HepG2 (cell line): ENCODE results near the gene BCAP29. TPM values are rescaled to one million over a fixed set of nuclear protein-coding genes. Genes with fewer than 3 reads are reported as not detected.

Experiments
- ASH2L ChIP-seq: fragments of 300-600, 200-600 bp; sonication (generic); IDR thresholded peaks from 2 replicates; pipeline ENCODE4 v1.7.0; 2017; ENCODE audit warnings: low read depth, mild to moderate bottlenecking, moderate library complexity, mixed read lengths, low read length; ENCODE audit not compliant: insufficient read length
- CREB1 ChIP-seq, 2 experiments: fragments of 450-650 bp in 1 of 2; IDR thresholded peaks; 2 replicates each; pipeline ENCODE4 v1.6.1; 2016 to 2017; ENCODE audit warnings: control low read depth in 1 of 2, mild to moderate bottlenecking in 1 of 2, missing compliant biosample characterization in 1 of 2, missing genetic modification characterization in 1 of 2
- CREM ChIP-seq, 2 experiments: sonication (generic) in 1 of 2; formaldehyde crosslinking in 1 of 2; IDR thresholded peaks; 2 replicates each; pipeline versions ENCODE4 v1.4.0 to v1.6.1; 2016 to 2020; ENCODE audit warnings: antibody characterized with exemption in 1 of 2, mild to moderate bottlenecking in 1 of 2, missing genetic modification reagents in 1 of 2
- DMAP1 ChIP-seq: IDR thresholded peaks from 2 replicates; pipeline ENCODE4 v1.6.1; 2016
- ELK4 ChIP-seq: sonication (generic); formaldehyde crosslinking; IDR thresholded peaks from 2 replicates; pipeline ENCODE4 v1.9.0; 2021; ENCODE audit warnings: missing genetic modification reagents, borderline replicate concordance
- GATAD1 ChIP-seq: IDR thresholded peaks from 2 replicates; pipeline ENCODE4 v1.6.1; 2016; ENCODE audit warnings: missing genetic modification reagents, missing compliant biosample characterization
- MED8 ChIP-seq: sonication (generic); formaldehyde crosslinking; IDR thresholded peaks from 2 replicates; pipeline ENCODE4 v1.8.1; 2023; ENCODE audit warnings: mild to moderate bottlenecking, missing genetic modification reagents; ENCODE audit not compliant: insufficient replicate concordance
- PHB2 ChIP-seq: fragments of 450-650 bp; IDR thresholded peaks from 2 replicates; pipeline ENCODE4 v1.6.1; 2018; ENCODE audit not compliant: partially characterized antibody
- THYN1 ChIP-seq: sonication (generic); formaldehyde crosslinking; IDR thresholded peaks from 2 replicates; pipeline ENCODE4 v1.8.1; 2023; ENCODE audit warnings: low read depth, mild to moderate bottlenecking, moderate library complexity, missing genetic modification reagents, borderline replicate concordance
- UBTF ChIP-seq: sonication (generic); formaldehyde crosslinking; IDR thresholded peaks from 2 replicates; pipeline ENCODE4 v1.4.0; 2020; ENCODE audit warnings: mild to moderate bottlenecking, missing genetic modification reagents
- ZFY ChIP-seq: sonication (generic); formaldehyde crosslinking; IDR thresholded peaks from 2 replicates; pipeline ENCODE4 v1.4.0; 2020; ENCODE audit warnings: missing genetic modification reagents
- ZNF138 ChIP-seq: sonication (generic); formaldehyde crosslinking; IDR thresholded peaks from 2 replicates; pipeline ENCODE4 v1.5.0; 2020; ENCODE audit warnings: mild to moderate bottlenecking, low read depth, missing genetic modification reagents
- ZNF143 ChIP-seq: sonication (generic); formaldehyde crosslinking; IDR thresholded peaks from 2 replicates; pipeline ENCODE4 v1.4.0; 2020; ENCODE audit warnings: missing genetic modification reagents
- ZNF160 ChIP-seq: sonication (generic); formaldehyde crosslinking; IDR thresholded peaks from 2 replicates; pipeline ENCODE4 v1.8.0; 2022; ENCODE audit warnings: mild to moderate bottlenecking, inconsistent platforms, missing genetic modification reagents
- ZNF275 ChIP-seq: sonication (generic); formaldehyde crosslinking; IDR thresholded peaks from 2 replicates; pipeline ENCODE4 v1.8.0; 2022; ENCODE audit warnings: missing genetic modification reagents, mild to moderate bottlenecking, inconsistent platforms, borderline replicate concordance
- ZNF747 ChIP-seq: sonication (generic); formaldehyde crosslinking; IDR thresholded peaks from 2 replicates; pipeline ENCODE4 v1.8.1; 2023; ENCODE audit warnings: missing genetic modification reagents, mild to moderate bottlenecking, borderline replicate concordance
- ZNF75D ChIP-seq: sonication (generic); formaldehyde crosslinking; IDR thresholded peaks from 2 replicates; pipeline ENCODE4 v1.8.1; 2023; ENCODE audit warnings: missing genetic modification reagents, mild to moderate bottlenecking, borderline replicate concordance
- ZNF781 ChIP-seq: sonication (generic); formaldehyde crosslinking; IDR thresholded peaks from 2 replicates; pipeline ENCODE4 v1.5.1; 2020; ENCODE audit warnings: borderline replicate concordance, mild to moderate bottlenecking, missing genetic modification reagents; ENCODE audit errors: not compliant biosample characterization
- polyA plus RNA-seq, 8 experiments: library from polyadenylated mRNA; depleted of rRNA in 3 of 8; stranded (reverse) in 7 of 8; unstranded in 1 of 8; fragments of >200 nt; fragmentation: Illumina TruSeq in 4 of 8; extraction: Trizol in 4 of 8; gene quantifications; 2 replicates each; pipeline versions ENCODE4 v1.2.1 to v1.2.3, GENCODE V29; 2011 to 2016; ENCODE audit warnings: low read depth in 4 of 8, missing spikeins in 1 of 8, mixed read lengths in 1 of 8; ENCODE audit not compliant: insufficient read depth in 1 of 8
- total RNA-seq, 5 experiments: library from RNA; depleted of rRNA; stranded (reverse); fragments of >200 nt; fragmentation: Illumina TruSeq; extraction: Trizol; gene quantifications; 2 replicates each; pipeline ENCODE4 v1.2.3, GENCODE V29; 2016; ENCODE audit warnings: low read depth in 1 of 5
- TF ChIP-seq, protein P1 (sequence below): IDR thresholded peaks from 2 replicates; pipeline ENCODE4 v1.6.1; 2016
- TF ChIP-seq, protein P2 (sequence below): sonication (generic); formaldehyde crosslinking; IDR thresholded peaks from 2 replicates; pipeline ENCODE4 v1.5.1; 2020; ENCODE audit warnings: missing genetic modification reagents, mild to moderate bottlenecking, borderline replicate concordance

Gene BCAP29
- total and polyA plus RNA-seq, 2 of the 13 experiments (the other 11 are each of a cell fraction or from before 2014, with no cell fraction given): 15.3 to 35.6 TPM

DNA sequence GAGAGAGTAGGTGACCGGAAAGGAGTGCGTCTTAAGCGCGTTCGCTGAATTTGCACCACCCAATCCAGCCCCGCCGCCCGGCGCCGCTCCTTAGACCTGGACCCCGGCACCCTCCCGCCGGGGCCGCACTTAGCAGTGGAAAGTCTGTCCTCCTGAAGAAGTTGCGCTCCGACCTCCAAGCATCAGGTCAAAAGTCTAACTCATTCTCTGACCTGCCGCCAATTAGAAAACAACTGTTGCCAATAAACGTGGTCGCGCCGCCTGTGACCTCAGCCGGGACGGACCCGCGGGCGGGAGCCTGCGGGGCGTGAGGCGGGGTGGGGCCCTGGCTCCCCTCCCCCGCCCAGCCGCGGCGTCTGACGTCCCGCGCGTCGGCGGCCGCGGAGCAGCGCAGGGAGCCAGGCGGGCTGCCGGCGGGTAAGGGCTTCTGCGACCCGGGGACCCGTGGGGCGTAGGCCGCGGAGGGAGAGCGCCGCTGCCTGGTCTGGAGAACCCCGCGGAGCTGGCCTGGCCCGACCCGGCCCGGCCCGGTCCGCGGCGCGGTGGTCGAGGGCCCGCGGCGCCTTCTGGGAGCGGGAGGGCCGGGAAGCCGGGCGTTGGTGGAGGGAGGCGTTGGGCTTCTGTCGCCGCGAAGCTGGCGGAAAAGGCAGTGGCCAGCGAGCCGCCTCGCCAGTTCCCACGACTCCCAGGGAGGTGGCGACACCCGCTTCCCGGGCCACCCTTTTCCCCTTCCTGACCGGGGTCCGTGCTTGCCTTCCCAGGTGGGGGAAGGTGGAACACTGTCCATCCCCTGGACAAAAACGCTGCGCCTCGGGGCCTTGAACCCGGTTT lies at the start of gene BCAP29 (continued):
- TF ChIP-seq, protein P1, sequence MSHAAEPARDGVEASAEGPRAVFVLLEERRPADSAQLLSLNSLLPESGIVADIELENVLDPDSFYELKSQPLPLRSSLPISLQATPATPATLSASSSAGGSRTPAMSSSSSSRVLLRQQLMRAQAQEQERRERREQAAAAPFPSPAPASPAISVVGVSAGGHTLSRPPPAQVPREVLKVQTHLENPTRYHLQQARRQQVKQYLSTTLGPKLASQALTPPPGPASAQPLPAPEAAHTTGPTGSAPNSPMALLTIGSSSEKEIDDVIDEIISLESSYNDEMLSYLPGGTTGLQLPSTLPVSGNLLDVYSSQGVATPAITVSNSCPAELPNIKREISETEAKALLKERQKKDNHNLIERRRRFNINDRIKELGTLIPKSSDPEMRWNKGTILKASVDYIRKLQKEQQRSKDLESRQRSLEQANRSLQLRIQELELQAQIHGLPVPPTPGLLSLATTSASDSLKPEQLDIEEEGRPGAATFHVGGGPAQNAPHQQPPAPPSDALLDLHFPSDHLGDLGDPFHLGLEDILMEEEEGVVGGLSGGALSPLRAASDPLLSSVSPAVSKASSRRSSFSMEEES: 0 out of 2 replicates have a peak, but pooled peaks have one; percentile 12
- TF ChIP-seq ASH2L (peak; percentile 92), THYN1 (no peak), ZNF781 (CRISPR knock-in tag) (no peak), ZNF275 (CRISPR knock-in tag) (peak; percentile 60; the same call in 1 of the 2 replicates), DMAP1 (CRISPR knock-in tag) (peak; percentile 71; the same call in 1 of the 2 replicates), GATAD1 (CRISPR knock-in tag) (peak; percentile 60), ZNF160 (CRISPR knock-in tag) (0 out of 2 replicates have a peak, but pooled peaks have one; percentile 51), ZNF75D (CRISPR knock-in tag) (no peak), CREM (IDR thresholded peaks at IDR 0.05) (0 out of 2 replicates have a peak, but pooled peaks have one; percentile 28), CREM (CRISPR knock-in tag; IDR thresholded peaks at IDR 0.05) (no peak), UBTF (CRISPR knock-in tag) (peak; percentile 98), ELK4 (no peak), PHB2 (no peak), ZNF138 (CRISPR knock-in tag) (peak; percentile 67; the same call in 1 of the 2 replicates), ZNF143 (CRISPR knock-in tag) (peak; percentile 72), ZFY (CRISPR knock-in tag) (peak; percentile 97), CREB1 (IDR thresholded peaks at IDR 0.05) (peak; percentile 78), CREB1 (CRISPR knock-in tag; IDR thresholded peaks at IDR 0.05) (peak; percentile 59; the same call in 1 of the 2 replicates), ZNF747 (0 out of 2 replicates have a peak, but pooled peaks have one; percentile 32), MED8 (CRISPR knock-in tag) (peak; percentile 56)
- TF ChIP-seq, protein P2, sequence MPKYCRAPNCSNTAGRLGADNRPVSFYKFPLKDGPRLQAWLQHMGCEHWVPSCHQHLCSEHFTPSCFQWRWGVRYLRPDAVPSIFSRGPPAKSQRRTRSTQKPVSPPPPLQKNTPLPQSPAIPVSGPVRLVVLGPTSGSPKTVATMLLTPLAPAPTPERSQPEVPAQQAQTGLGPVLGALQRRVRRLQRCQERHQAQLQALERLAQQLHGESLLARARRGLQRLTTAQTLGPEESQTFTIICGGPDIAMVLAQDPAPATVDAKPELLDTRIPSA (CRISPR knock-in tag): no peak
